GM23338 (cell line): ENCODE measurements around the gene FMN2. TPM values are rescaled to one million over a fixed set of nuclear protein-coding genes. Genes with fewer than 3 reads are reported as not detected.
"Not testable (repeated sequence)": the region's sequence is repeated elsewhere in the genome, so short reads cannot be mapped to it uniquely, and the experiment has no call there.

Experiments
- ATAC-seq: fragments of 200-7000 bp; cut with Tn5 transposase; 3 replicates; pipeline ENCODE4 v1.9.1; 2020
- DNase-seq: peaks from one replicate; pipeline ENCODE4 v3.0.0-alpha.2; 2015; ENCODE audit warnings: low spot score
- H2AFZ ChIP-seq: fragments of 200-600 bp; sonication (generic); 2 replicates; pipeline ENCODE4 v1.8.0; 2016; ENCODE audit warnings: antibody characterized with exemption, mild to moderate bottlenecking, moderate library complexity
- H3F3A ChIP-seq: fragments of 200-600 bp; sonication (generic); replicated peaks from 2 replicates; pipeline ENCODE4 v1.8.0; 2017; ENCODE audit warnings: antibody characterized with exemption, mixed run types, low read depth
- H3K27ac ChIP-seq: fragments of 200-600 bp; sonication (generic); 2 replicates; pipeline ENCODE4 v1.6.1; 2016; ENCODE audit warnings: low read depth
- H3K27me3 ChIP-seq: fragments of 200-600 bp; sonication (generic); 2 replicates; pipeline ENCODE4 v1.8.0; 2016; ENCODE audit warnings: mild to moderate bottlenecking, mixed run types, moderate library complexity; ENCODE audit not compliant: insufficient read depth
- H3K36me3 ChIP-seq: fragments of 200-600 bp; sonication (generic); 2 replicates; pipeline ENCODE4 v1.8.0; 2016; ENCODE audit warnings: mild to moderate bottlenecking; ENCODE audit not compliant: insufficient read depth
- H3K4me1 ChIP-seq: fragments of 200-600 bp; sonication (generic); 2 replicates; pipeline ENCODE4 v1.8.0; 2016; ENCODE audit warnings: mild to moderate bottlenecking, moderate library complexity; ENCODE audit not compliant: insufficient read depth
- H3K4me2 ChIP-seq: fragments of 200-600 bp; sonication (generic); 2 replicates; pipeline ENCODE4 v1.7.1; 2017; ENCODE audit warnings: mixed run types
- H3K4me3 ChIP-seq: fragments of 200-600 bp; sonication (generic); 2 replicates; pipeline ENCODE4 v1.6.1; 2016; ENCODE audit warnings: mixed run types
- H3K79me2 ChIP-seq: fragments of 200-600 bp; sonication (generic); replicated peaks from 2 replicates; pipeline ENCODE4 v1.8.0; 2017; ENCODE audit warnings: mild to moderate bottlenecking; ENCODE audit not compliant: insufficient read depth
- H3K9me2 ChIP-seq: fragments of 200-600 bp; sonication (generic); 2 replicates; pipeline ENCODE4 v1.8.0; 2017; ENCODE audit not compliant: insufficient read depth
- H4K20me1 ChIP-seq: fragments of 200-600 bp; sonication (generic); replicated peaks from 2 replicates; pipeline ENCODE4 v1.8.0; 2017; ENCODE audit warnings: mild to moderate bottlenecking; ENCODE audit not compliant: insufficient read depth
- H3K27ac Mint-ChIP-seq: 2 replicates; pipeline ENCODE4 v1.8.0; 2020; ENCODE audit warnings: inconsistent platforms, mild to moderate bottlenecking, moderate library complexity, mixed read lengths
- H3K27me3 Mint-ChIP-seq: 3 replicates; pipeline ENCODE4 v1.8.0; 2022; ENCODE audit warnings: low read depth, mild to moderate bottlenecking, moderate library complexity, mixed read lengths, inconsistent platforms; ENCODE audit not compliant: insufficient read depth, poor library complexity
- H3K36me3 Mint-ChIP-seq: 3 replicates; pipeline ENCODE4 v1.8.0; 2021; ENCODE audit warnings: low read depth, mild to moderate bottlenecking, inconsistent platforms, moderate library complexity, mixed read lengths
- H3K4me1 Mint-ChIP-seq: 3 replicates; pipeline ENCODE4 v1.8.0; 2020; ENCODE audit warnings: mild to moderate bottlenecking, inconsistent platforms, mixed read lengths
- H3K4me3 Mint-ChIP-seq: 3 replicates; pipeline ENCODE4 v1.8.0; 2021; ENCODE audit warnings: moderate library complexity, mild to moderate bottlenecking, inconsistent platforms, mixed read lengths
- H3K9me3 Mint-ChIP-seq: 3 replicates; pipeline ENCODE4 v1.8.0; 2020; ENCODE audit warnings: moderate library complexity, mild to moderate bottlenecking, inconsistent platforms, mixed read lengths
- EZH2 ChIP-seq: fragments of 200-600 bp; sonication (generic); IDR thresholded peaks from one replicate; pipeline ENCODE4 v1.8.0; 2017; ENCODE audit warnings: antibody characterized with exemption, mild to moderate bottlenecking, low read depth; ENCODE audit not compliant: unreplicated experiment
- EZH2phosphoT487 ChIP-seq: fragments of 200-600 bp; sonication (generic); IDR thresholded peaks from one replicate; pipeline ENCODE4 v1.8.1; 2018; ENCODE audit warnings: antibody characterized with exemption; ENCODE audit not compliant: unreplicated experiment
- POLR2AphosphoS5 ChIP-seq: IDR thresholded peaks from 2 replicates; pipeline ENCODE4 v1.6.1; 2016; ENCODE audit warnings: antibody characterized with exemption, low read depth
- ZNF331 ChIP-seq: fragments of 250-450 bp; sonication (Bioruptor Pico); IDR thresholded peaks from 2 replicates; pipeline ENCODE4 v1.5.0; 2020; ENCODE audit warnings: low read depth, mild to moderate bottlenecking, moderate library complexity
- polyA plus RNA-seq: library from polyadenylated mRNA; unstranded; fragments of >200 nt; fragmentation: Nextera tagmentation; extraction: Ambion mirVana; gene quantifications from 2 replicates; pipeline ENCODE4 v1.2.1, GENCODE V29; 2016
- total RNA-seq: library from RNA; depleted of rRNA; stranded (reverse); fragments of >200 nt; shearing (Covaris generic); gene quantifications from 2 replicates; pipeline ENCODE4 v1.2.3, GENCODE V29; 2014
- TF ChIP-seq, protein P1 (sequence below): fragments of 250-450 bp; sonication (Bioruptor Pico); IDR thresholded peaks from 2 replicates; pipeline ENCODE4 v1.5.0; 2020; ENCODE audit warnings: mild to moderate bottlenecking, moderate library complexity
- TF ChIP-seq, protein P2 (sequence below), 2 experiments: fragments of 200-600 bp in 1 of 2; sonication (generic) in 1 of 2; conservative IDR thresholded peaks; 2 replicates each; pipeline versions ENCODE4 v1.5.1 to v1.6.1; 2016 to 2017; ENCODE audit warnings: antibody characterized with exemption in 2 of 2, low read depth in 2 of 2, mild to moderate bottlenecking in 2 of 2, moderate library complexity in 1 of 2
- TF ChIP-seq, protein P3 (sequence below): IDR thresholded peaks from 2 replicates; pipeline ENCODE4 v1.6.1; 2016; ENCODE audit warnings: antibody characterized with exemption

FMN2 gene
- total and polyA plus RNA-seq, 2 experiments from 2014 or later, result 1.5 to 2.5 TPM

DNA sequence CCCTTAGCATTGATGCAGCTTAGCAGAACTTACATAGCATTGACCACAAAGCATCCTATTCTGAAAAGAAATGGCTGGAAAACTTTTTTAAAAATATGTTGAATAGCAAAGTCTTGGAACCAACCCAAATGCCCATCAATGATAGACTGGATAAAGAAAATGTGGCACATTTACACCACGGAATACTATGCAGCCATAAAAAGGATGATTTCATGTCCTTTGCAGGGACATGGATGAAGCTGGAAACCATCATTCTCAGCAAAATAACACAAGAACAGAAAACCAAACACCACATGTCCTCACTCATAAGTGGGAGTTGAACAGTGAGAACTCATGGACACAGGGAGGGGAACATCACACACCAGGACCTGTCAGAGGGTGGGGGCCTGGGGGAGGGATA lies 323.3 kb downstream of the FMN2 start:
- H3K27me3 ChIP-seq, H3K4me2 ChIP-seq, H3K9me2 ChIP-seq, H3K4me1 ChIP-seq, H3K79me2 ChIP-seq, H3K27ac Mint-ChIP-seq, H3F3A ChIP-seq, H4K20me1 ChIP-seq, H3K4me3 ChIP-seq, H3K4me1 Mint-ChIP-seq, ATAC-seq, H3K36me3 Mint-ChIP-seq, DNase-seq, H3K36me3 ChIP-seq, H3K27me3 Mint-ChIP-seq, H3K27ac ChIP-seq, H3K4me3 Mint-ChIP-seq, H3K9me3 Mint-ChIP-seq, H2AFZ ChIP-seq: not testable (repeated sequence)

DNA sequence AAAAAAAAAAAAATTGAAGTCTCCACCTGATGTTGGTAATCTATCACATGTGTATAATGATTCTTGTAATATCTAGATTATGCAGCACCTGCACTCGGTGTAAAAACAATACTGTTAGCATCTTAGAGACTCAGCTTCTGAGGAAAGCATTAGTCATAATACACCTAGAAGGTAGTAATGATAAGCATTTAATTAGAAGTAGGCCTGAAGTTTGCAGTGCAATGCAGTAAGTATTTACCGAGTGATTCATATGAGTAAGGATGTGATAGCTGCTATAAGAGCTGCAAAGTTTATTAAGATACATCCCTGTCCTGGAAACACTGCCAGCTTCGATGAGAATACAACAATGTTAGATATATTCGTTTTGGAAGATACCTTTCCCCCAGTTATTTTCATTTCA lies 323.8 kb downstream of the FMN2 start:
- ATAC-seq, result no peak

GRCh38 chr1:240417317-240417716 lies 325.6 kb downstream of the FMN2 start:
- Histone ChIP-seq H3K4me3 (no peak overlapping the region), H3F3A (no peaks in the 10 kb centered on the region), H4K20me1 (no peaks in the 10 kb centered on the region), H3K4me1 (no peaks in the 10 kb centered on the region), H3K36me3 (no peaks in the 10 kb centered on the region), H3K79me2 (no peaks in the 10 kb centered on the region), H3K27ac (no peak overlapping the region), H3K4me2 (no peak overlapping the region), H3K27me3 (no peaks in the 10 kb centered on the region), H3K9me2 (no peaks in the 10 kb centered on the region), H2AFZ (no peak overlapping the region)
- H3K4me3 Mint-ChIP-seq, result no peak overlapping the region
- no peaks in the 10 kb centered on the region for H3K4me1 Mint-ChIP-seq
- H3K27me3 Mint-ChIP-seq, result no peaks in the 10 kb centered on the region
- DNase-seq (no peak), ATAC-seq (no peak)
- H3K9me3 Mint-ChIP-seq, result no peaks in the 10 kb centered on the region
- no peaks in the 10 kb centered on the region for H3K36me3 Mint-ChIP-seq
- no peak overlapping the region for H3K27ac Mint-ChIP-seq
- TF ChIP-seq EZH2 (no peak), ZNF331 (CRISPR knock-in tag) (no peak)
- TF ChIP-seq, protein P1, sequence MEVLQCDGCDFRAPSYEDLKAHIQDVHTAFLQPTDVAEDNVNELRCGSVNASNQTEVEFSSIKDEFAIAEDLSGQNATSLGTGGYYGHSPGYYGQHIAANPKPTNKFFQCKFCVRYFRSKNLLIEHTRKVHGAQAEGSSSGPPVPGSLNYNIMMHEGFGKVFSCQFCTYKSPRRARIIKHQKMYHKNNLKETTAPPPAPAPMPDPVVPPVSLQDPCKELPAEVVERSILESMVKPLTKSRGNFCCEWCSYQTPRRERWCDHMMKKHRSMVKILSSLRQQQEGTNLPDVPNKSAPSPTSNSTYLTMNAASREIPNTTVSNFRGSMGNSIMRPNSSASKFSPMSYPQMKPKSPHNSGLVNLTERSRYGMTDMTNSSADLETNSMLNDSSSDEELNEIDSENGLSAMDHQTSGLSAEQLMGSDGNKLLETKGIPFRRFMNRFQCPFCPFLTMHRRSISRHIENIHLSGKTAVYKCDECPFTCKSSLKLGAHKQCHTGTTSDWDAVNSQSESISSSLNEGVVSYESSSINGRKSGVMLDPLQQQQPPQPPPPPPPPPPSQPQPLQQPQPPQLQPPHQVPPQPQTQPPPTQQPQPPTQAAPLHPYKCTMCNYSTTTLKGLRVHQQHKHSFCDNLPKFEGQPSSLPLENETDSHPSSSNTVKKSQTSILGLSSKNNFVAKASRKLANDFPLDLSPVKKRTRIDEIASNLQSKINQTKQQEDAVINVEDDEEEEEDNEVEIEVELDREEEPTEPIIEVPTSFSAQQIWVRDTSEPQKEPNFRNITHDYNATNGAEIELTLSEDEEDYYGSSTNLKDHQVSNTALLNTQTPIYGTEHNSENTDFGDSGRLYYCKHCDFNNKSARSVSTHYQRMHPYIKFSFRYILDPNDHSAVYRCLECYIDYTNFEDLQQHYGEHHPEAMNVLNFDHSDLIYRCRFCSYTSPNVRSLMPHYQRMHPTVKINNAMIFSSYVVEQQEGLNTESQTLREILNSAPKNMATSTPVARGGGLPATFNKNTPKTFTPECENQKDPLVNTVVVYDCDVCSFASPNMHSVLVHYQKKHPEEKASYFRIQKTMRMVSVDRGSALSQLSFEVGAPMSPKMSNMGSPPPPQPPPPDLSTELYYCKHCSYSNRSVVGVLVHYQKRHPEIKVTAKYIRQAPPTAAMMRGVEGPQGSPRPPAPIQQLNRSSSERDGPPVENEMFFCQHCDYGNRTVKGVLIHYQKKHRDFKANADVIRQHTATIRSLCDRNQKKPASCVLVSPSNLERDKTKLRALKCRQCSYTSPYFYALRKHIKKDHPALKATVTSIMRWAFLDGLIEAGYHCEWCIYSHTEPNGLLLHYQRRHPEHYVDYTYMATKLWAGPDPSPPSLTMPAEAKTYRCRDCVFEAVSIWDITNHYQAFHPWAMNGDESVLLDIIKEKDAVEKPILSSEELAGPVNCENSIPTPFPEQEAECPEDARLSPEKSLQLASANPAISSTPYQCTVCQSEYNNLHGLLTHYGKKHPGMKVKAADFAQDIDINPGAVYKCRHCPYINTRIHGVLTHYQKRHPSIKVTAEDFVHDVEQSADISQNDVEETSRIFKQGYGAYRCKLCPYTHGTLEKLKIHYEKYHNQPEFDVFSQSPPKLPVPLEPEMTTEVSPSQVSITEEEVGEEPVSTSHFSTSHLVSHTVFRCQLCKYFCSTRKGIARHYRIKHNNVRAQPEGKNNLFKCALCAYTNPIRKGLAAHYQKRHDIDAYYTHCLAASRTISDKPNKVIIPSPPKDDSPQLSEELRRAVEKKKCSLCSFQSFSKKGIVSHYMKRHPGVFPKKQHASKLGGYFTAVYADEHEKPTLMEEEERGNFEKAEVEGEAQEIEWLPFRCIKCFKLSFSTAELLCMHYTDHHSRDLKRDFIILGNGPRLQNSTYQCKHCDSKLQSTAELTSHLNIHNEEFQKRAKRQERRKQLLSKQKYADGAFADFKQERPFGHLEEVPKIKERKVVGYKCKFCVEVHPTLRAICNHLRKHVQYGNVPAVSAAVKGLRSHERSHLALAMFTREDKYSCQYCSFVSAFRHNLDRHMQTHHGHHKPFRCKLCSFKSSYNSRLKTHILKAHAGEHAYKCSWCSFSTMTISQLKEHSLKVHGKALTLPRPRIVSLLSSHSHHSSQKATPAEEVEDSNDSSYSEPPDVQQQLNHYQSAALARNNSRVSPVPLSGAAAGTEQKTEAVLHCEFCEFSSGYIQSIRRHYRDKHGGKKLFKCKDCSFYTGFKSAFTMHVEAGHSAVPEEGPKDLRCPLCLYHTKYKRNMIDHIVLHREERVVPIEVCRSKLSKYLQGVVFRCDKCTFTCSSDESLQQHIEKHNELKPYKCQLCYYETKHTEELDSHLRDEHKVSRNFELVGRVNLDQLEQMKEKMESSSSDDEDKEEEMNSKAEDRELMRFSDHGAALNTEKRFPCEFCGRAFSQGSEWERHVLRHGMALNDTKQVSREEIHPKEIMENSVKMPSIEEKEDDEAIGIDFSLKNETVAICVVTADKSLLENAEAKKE (CRISPR knock-in tag), result no peak

More for the DNA sequence above, 323.8 kb downstream of the FMN2 start:
- H2AFZ ChIP-seq, result no peak overlapping the region
- no peaks in the 10 kb centered on the region for H3K36me3 ChIP-seq
- H3K9me3 Mint-ChIP-seq, result no peaks in the 10 kb centered on the region
- no peaks in the 10 kb centered on the region for H3K79me2 ChIP-seq
- H3K4me1 Mint-ChIP-seq, result no peaks in the 10 kb centered on the region
- no peaks in the 10 kb centered on the region for H3F3A ChIP-seq
- no peaks in the 10 kb centered on the region for H3K9me2 ChIP-seq
- no peak overlapping the region for H3K27ac Mint-ChIP-seq
- H3K27ac ChIP-seq, result no peak overlapping the region
- DNase-seq, result no peak
- H3K27me3 Mint-ChIP-seq, result no peaks in the 10 kb centered on the region
- H3K27me3 ChIP-seq, result no peaks in the 10 kb centered on the region
- H3K4me1 ChIP-seq, result no peaks in the 10 kb centered on the region
- TF ChIP-seq POLR2AphosphoS5, result no peak
- TF ChIP-seq, protein P2, sequence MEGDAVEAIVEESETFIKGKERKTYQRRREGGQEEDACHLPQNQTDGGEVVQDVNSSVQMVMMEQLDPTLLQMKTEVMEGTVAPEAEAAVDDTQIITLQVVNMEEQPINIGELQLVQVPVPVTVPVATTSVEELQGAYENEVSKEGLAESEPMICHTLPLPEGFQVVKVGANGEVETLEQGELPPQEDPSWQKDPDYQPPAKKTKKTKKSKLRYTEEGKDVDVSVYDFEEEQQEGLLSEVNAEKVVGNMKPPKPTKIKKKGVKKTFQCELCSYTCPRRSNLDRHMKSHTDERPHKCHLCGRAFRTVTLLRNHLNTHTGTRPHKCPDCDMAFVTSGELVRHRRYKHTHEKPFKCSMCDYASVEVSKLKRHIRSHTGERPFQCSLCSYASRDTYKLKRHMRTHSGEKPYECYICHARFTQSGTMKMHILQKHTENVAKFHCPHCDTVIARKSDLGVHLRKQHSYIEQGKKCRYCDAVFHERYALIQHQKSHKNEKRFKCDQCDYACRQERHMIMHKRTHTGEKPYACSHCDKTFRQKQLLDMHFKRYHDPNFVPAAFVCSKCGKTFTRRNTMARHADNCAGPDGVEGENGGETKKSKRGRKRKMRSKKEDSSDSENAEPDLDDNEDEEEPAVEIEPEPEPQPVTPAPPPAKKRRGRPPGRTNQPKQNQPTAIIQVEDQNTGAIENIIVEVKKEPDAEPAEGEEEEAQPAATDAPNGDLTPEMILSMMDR (conservative IDR thresholded peaks at IDR 0.05; ENCODE audit: low read depth in 2 of 2), result no peak
- TF ChIP-seq, protein P3, sequence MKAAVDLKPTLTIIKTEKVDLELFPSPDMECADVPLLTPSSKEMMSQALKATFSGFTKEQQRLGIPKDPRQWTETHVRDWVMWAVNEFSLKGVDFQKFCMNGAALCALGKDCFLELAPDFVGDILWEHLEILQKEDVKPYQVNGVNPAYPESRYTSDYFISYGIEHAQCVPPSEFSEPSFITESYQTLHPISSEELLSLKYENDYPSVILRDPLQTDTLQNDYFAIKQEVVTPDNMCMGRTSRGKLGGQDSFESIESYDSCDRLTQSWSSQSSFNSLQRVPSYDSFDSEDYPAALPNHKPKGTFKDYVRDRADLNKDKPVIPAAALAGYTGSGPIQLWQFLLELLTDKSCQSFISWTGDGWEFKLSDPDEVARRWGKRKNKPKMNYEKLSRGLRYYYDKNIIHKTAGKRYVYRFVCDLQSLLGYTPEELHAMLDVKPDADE, result no peak
- TF ChIP-seq EZH2phosphoT487, result no peak
- TF ChIP-seq EZH2, result no peak
- no peak overlapping the region for H3K4me2 ChIP-seq
- H3K4me3 ChIP-seq, result no peak overlapping the region
- H3K36me3 Mint-ChIP-seq, result no peaks in the 10 kb centered on the region
- H3K4me3 Mint-ChIP-seq, result no peak overlapping the region
- H4K20me1 ChIP-seq, result no peaks in the 10 kb centered on the region
